Measurements from ENCODE around the gene SDHC.

Gene SDHC, protein sequence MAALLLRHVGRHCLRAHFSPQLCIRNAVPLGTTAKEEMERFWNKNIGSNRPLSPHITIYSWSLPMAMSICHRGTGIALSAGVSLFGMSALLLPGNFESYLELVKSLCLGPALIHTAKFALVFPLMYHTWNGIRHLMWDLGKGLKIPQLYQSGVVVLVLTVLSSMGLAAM

DNA sequence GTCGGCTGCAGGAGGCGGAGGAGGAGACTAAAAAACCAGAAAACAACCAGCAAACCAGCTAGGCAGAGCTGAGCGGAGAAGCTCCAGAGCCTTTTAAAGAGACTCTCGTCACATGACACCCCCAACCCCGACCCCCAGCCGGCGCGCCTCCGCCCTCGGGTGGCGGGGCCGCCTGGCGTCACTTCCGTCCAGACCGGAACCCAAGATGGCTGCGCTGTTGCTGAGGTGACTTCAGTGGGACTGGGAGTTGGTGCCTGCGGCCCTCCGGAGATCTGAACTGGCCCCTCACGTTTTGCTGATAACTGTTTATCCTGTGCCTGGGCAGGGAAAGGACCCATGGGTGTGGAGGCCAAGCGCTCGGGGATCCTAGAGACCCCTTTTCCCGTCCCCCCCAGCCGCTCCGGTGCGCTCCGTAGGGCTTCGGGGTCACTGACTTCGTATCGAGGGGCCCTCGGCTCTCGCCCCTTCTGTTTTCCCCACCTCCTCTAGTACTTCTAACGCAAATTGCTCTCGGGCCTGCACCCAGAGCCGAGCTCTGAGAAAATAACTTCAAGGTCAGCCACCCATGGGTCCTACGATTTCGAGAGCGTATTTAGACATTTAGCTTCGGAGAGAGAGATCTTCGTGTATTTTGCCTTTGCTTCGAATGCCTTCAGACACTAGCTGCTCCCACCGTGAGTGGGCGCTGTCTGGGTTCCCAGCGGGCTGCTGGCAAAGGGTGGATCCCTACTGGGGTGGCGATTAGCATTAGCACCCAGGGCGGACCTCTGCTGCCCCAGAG, at the start of gene SDHC:
SDHC (plus strand) TSS at position 181 of the 781 bp plus-strand sequence; CDS start at position 206, 25 bp downstream.
- DNase-seq: peak; percentile 71

DNA sequence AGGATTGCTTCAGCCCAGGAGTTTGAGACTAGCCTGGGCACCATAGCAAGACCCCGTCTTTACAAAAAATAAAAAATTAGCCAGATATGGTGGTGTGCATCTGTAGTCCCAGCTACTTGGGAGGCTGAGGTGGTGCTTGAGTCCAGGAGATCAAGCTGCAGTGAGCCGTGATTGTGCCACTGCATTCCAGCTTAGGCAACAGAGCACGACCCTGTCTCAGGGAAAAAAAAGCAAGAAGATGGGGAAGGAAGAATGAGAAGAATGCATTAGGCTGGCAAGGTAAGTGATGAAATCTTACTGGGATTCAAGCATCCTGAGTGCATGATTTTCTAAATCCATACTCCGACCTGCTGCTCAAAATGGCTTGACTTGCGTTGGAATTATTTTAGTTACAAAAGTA, 48.9 kb upstream of the SDHC start:
- DNase-seq: no peak

DNA sequence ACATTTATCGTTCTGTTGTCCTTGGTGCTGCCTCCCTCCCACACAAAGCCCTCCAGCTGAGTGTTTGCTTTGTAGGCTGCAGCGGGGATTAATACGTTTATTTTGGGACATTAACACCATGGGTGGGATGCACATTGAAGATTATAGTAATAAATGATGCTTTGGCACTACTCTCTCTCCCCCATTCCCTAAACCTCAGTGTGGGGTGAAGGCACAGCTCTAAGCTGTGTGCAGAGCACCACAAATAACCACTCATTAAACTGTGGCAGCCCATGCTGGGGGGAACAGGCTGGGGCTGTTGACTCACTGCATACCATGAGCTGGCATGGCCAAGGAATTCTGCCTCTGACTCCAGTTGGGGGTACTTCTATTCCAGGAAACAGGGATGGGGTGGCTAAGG, 48.0 kb upstream of the SDHC start:
- no peak for DNase-seq

DNA sequence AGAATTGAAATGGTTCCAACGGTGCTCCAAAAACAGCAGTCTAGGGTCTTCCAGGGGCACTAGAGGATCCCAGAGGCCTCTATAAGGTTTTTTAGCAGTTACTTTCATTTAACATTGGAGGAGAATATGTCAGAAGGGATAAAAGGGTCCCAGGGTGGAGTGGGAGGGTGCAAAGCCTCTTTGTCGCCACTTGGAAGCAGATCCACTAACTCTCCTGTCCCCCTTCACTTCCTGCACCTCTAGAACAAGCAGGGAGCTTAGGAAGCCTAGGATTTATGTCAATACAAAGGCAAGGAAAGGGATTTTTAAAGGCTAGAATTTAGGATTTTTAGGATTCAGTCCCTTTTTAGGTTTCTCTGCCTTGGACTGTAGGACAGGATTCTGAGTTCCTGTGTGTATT, 47.3 kb upstream of the SDHC start:
- no peak for DNase-seq

DNA sequence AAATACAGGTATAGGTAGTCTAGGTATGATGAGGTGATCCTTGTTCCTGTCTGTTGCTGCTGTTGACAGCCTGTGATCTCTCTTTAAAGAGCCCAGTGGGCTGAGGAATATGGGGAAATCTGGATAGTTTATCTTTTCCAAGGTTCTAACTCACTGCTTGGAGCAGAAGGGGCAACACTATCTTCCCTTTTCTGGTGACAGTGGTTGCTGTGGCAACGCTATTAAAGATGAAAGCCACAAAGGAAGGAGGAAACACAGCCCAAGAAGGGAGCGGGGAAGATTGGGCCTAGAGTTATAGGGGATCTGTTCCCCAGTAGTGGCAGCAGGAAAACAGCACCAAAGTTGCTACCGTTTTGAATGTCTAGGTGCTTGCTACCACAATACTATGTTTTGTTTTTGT, 46.9 kb upstream of the SDHC start:
- no peak for DNase-seq

DNA sequence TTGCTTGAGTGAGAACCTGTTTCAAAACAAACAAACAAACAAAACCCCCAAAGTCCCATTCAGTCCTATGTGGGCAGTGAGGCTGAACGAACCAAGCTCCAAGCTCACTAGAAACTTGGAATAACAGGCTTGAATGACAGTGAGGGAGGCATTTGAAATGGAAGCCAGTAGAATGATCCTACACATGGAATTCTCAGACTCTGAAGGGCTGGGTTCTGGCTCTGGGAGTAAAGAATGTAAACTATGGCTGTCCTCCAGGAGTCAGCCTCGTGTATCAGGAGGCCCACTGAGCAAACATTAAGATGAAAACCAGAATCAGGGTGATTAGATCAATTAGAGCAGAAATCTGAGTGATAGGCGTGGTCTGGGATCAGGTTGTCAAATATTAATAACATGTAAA, 40.8 kb upstream of the SDHC start:
- DNase-seq: no peak

DNA sequence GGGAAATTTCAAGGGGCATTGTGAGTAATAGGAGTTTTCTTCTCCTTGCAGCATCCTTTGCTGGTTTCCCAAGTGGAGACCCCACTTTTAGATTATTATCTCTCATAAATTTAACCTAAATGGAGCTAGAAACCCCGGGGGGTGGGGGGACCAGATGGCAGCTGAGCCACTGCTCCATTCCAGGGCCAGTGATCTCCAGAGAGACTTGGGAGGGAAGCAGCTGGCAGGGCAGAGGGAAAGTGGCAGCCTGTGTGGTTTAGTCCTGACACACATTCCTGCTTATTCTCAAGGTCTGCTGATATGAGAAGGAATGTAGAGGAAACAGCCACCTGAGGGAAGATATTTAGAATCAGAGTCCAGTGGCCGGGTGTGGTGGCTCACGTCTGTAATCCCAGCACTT, 39.3 kb upstream of the SDHC start:
- no peak for DNase-seq

DNA sequence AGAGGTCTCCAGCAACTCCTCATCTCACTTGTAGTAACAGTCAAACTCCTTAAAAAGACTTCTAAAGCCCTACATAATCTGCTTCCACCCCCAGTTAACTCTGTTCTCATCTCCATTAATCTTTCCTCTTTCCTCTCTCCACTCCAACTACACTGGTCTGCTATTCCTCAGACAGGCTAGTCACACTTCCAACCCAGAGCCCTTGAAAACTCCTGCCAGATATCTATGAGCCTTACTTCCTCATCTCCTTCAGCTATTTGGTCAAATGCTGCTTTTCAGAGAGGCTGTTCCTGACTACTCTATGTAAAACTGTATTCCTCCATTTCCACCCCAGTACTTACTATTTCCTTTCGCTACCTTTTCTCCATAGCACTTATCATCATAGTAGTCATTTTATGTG, 31.2 kb upstream of the SDHC start:
- no peak for DNase-seq

DNA sequence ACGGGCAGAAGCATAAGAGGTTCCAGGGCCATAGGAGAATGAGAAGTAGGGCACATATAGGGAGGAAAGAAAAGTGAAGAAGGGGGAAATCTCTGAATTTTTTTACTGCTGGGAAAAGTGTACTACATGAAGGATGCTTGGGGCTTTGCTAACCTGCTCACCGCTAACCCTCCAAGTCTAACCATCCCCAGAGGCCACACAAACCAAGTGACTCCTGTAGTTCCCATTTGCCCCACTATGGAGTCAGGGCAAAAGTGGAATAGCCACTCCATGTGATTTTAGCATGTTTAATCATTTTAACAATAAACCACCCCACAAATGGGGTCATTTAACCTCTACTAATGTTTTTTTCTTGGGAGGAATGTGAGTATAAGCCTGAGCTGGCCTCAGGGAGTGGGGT, 29.1 kb upstream of the SDHC start:
- no peak for DNase-seq

DNA sequence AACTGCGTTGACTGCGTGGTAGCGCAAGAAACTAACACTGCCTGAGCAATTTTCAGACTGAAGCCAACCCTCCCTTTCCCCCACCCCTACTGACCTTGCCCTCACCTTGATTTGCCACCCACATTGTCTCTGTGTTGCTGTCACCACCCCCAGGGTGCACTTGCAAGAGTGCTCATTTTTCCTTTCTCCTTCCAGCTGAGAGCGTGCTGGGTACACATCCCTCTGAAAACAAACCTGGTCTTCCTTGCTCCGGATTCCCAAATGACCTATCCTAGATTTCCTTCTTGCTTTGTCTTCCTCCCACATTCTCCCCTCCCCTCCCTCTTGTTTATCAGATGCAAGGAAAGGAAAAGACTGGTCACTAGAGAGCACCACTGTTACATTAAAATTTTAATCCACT, 28.7 kb upstream of the SDHC start:
- DNase-seq: no peak

DNA sequence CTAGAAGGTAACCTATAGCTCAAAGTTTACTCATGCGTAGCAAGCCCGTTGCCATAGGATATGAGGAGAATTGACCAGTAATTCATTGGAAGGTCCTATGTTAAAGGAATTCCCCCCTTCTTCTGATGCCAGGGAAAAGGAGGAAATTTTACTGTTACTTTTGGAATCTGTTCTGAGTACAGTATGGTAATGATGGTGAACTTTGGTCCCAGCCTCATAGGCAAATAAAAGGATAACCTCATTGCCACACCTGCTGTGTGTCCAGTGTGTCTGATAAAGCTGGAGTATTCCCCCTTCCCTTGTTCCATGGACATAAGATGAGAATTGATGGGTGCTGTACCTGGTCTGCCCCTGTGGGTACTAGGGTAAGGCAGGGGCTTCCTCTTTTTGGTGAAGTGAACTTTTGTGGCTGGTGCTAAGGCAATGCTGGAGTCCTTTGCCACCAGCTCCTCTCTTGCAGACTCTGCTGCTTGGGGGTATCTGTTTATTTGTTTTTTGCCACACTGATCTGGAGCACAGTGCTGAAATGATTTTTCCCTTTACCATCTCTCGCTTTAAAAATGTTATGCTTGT, 26.6 kb upstream of the SDHC start:
- no peak for DNase-seq

DNA sequence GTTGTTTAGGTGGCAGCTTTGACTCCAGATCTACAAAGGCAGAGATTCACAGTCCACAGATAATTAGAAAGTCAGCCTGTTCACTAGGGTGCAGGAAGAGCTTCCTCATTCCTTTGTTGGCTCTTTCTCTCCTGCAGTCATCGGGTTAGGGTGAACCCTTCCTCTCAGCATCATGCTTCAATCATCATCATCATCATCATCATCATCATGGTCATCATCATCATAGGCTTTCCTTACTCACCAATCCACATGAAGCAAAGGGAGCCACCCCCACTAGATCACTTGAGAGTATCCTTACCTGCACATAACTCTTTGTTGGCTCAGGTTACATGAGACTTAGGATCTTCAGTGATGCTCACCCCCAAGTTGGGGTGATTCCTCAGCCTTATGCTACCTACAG, 23.4 kb upstream of the SDHC start:
- DNase-seq: no peak

DNA sequence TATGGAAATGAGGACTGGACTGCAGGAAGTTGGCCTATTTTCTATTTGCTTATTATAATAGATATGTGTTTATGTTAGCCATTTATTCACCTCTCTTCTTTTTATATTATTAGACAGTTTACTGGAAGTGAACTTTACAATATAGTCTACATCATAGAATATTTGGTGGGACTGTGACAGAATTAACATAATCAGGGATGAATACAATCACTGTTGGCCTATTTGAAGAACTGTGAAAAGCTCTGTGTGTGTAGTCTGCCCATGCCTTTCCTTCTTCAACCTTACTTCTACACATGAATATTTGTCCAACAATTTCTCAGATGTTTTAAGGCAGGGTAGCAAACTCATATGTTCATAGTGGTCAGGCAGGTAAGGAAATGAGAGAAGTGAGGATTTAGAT, 16.8 kb upstream of the SDHC start:
- DNase-seq: no peak

DNA sequence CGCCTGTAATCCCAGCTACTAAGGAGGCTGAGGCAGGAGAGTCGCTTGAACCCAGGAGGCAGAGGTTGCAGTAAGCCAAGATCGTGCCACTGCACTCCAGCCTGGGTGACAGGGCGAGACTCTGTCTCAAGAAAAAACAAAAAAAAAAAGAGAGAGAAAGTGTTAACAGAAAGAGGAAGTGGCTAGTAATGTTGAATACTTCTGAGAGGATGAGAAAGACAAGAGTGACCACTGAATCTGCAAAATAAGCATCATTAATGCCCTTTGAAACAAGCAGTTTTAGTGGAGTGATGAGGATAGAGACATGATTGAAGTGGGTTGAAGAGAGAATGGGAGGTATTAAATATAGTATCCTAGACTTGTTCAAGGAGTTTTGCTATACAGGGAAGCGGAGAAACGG, 16.1 kb upstream of the SDHC start:
- no peak for DNase-seq

DNA sequence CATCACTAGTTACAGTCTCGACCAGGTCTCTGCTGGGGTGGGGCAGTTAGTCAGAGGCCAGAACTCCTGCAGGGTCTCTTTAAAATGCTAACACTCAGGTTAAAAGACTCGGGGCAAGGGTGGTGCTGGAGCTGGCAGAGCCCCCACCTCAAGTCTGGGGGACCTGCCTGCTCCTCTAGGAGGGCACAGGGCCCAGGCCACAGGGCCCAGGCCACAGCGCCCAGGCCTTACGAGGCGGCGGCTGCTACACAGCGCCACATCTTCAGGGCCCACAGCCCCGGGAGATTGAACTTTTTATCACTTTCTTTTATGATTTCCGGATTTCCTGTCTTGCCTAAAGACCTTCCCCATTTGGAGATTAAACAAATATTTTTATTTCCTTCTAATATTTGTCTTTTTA, 14.8 kb upstream of the SDHC start:
- no peak for DNase-seq

DNA sequence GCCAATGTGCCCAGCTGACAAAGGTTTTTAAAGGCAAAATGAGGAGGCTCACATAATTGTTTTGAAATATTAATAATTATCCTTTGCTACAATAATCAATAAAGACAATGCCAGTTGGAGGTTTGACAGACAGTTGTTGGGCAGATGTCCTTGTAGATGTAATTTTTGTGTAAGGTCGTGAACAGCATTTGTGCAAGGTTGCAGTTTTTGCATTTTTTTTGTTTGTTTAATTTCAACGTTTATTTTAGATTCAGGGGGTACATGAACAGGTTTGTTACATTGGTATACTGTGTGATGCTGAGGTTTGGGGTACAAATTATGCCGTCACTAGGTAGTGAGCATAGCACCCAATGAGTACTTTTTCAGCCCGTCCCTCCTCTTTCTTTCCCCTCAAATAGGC, 13.7 kb upstream of the SDHC start:
- DNase-seq: no peak

DNA sequence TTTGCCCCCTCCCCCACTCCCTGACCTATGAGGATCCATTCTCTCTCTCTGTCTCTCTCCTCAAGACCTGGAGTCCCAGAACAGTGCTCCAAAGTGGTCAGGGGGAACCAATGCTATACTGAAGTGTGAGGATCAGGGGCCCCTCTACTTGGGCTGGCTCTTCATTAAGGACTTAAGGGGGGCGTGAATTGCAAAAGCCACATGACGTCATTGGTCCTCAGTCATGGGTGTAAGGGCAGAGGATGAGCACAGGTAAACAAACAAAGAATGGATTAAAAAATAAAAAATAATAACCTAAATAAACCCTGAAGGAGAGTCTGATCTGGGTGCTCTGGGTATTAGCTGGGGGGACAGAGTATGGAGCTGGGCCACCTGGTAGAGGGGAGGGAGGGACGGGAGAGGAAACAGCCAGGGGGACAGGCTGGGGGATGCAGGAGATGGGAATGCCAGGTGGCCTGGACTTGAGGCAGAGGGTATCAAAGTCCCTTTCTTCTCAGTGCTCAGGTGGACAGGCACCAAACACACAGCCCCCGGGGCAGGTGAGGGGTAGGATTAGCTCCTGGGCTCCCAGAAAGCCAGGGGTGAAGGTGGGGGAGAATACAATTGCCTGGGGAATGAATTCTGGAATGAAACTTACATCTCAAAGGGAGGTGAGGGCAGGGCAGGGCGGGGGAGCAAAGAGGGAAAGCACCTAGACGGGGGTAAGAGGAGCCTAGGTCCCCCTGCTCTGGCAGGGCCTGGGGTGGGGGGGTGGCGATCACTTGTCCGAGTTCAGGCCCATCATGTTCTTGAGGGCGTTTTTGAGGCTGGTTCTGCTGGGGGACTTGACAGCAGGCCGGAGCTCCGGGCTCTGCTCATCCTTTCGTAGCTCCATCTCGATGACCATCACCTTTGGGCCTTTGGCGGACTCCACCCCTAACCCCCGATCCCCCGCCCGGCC, 9.0 kb upstream of the SDHC start:
- DNase-seq: no peak

DNA sequence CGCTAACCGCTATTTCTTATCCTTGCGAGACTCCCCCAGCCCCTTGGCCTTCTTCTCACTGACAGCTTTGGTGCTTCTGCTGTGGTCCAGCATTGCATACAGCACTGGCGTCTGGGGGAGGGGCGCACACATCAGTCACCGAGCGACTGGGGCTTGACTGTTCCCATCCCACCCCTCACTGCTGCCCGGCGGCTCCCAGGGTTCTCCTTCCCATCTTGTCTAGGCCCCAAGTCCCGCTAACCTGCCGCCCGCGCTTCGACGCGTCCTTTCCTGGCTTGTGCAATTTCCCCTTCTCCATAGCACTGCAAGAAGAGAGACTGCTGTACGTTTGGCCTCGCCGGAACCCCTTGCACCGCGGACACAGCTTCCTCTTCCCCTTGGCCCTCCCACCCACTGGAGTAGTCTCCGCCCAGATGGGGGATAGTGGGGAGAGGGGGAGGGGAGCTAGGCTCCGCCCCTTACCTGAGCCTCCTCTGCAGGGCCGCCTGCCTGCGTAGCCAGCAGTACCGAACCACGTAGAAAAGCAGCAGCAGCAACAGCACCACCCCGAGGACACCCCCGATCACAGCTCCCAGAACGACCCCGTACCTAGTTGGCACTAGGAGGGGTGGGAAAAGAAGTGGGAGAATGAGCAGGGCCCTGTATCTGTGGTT, 8.2 kb upstream of the SDHC start:
- peak; percentile 68 for DNase-seq

DNA sequence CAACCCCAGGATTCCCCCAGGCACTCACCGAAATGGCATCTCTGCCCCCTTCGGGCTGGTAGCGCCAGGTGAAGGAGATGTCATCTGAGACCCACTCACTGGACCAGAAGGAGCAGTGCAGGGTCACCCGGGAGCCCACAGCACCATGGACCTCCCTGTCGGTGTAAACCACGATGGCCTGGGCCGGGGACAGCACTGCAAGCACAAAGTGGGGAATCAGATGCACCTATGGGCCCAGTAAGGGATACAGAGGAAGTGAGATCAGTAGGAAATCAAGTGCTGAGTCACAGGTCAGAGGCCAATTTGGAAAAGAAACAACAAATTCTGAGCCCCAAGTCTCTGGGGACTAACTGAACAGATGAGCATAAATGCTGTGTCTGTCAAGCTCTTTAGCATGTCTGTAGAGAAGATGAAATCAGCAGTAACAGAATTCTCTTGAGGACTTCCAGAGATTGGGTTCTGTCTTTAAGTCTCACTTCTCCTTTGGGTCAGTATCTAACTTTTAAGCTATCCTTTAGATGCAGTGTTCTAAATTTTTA, 6.9 kb upstream of the SDHC start:
- DNase-seq: no peak

DNA sequence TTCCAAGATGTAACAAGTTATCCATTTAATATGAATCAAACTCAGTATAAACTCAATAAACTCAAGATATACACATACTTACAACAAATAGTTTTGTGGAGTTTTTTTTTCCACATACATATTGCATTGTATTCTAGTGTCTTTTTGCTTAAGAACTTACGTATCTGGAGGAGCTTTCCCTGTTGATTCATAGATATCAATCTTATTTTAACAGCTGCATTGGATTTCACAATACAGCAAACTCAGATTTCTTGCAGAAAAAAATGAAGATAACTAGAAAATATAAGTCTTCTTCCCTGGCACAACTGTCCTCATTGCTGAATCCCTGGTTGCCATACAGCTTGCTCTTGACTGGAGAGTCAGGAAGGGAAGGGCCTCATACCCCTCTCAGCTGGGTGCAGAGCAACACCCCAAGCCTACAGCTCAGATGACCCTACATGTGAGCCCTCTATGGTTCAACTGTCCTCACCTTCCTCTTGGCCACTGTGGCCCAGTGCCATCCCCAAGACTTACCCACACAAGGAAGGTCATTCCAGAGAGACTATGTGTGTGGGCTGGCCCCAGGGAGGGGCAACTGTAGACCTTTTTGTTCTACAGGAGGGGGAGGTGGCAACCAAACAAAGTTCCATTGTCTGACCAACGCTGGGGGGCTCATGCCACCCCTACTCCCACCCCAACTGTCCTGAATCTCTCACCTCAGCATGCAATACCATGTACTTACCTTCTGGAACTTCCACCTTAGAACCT, 6.1 kb upstream of the SDHC start:
- no peak for DNase-seq

DNA sequence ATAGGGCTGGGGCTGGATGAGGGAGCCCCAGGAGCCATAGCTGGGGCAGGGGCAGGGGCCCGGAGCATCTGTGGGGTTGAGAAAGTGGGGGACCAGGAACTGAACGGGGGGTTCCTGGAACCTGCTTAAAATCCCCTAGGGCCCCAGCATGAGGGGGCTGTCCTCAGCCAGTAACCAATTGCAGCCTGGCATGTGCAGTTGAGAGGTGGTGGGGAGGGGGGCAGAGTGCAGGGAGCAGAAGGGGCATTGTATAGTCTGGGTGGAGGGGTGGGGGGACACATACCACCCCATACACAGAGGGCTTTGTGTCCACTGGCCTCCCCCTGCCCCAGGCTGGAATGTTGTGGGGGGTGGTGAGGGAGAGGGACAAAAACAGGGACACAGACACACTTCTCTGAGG, 4.3 kb upstream of the SDHC start, which contains the start of gene MPZ:
MPZ (minus strand) TSS at position 101 of the 400 bp plus-strand sequence; CDS start at position 38, 63 bp downstream.
- DNase-seq: no peak

Data from NCI-H2029 (cell line).